Measurements from ENCODE around the gene SPAG9. TPM values are rescaled to one million over a fixed set of nuclear protein-coding genes. Genes with fewer than 3 reads are reported as not detected.

The SPAG9 gene
- total RNA-seq, 1 donor from 2014 or later: 116 TPM

- intact Hi-C loops (cut with DNase I): no loop called here
- TF ChIP-seq, protein P1, sequence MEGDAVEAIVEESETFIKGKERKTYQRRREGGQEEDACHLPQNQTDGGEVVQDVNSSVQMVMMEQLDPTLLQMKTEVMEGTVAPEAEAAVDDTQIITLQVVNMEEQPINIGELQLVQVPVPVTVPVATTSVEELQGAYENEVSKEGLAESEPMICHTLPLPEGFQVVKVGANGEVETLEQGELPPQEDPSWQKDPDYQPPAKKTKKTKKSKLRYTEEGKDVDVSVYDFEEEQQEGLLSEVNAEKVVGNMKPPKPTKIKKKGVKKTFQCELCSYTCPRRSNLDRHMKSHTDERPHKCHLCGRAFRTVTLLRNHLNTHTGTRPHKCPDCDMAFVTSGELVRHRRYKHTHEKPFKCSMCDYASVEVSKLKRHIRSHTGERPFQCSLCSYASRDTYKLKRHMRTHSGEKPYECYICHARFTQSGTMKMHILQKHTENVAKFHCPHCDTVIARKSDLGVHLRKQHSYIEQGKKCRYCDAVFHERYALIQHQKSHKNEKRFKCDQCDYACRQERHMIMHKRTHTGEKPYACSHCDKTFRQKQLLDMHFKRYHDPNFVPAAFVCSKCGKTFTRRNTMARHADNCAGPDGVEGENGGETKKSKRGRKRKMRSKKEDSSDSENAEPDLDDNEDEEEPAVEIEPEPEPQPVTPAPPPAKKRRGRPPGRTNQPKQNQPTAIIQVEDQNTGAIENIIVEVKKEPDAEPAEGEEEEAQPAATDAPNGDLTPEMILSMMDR (IDR thresholded peaks at IDR 0.05): no peak
- peak; percentile 90 for DNase-seq
- Histone ChIP-seq H3K36me3 (no peaks in the 10 kb centered on the region), H3K27ac (peak overlapping the region; percentile 17), H3K4me1 (peaks cover 11% of the 10 kb centered on the region), H3K27me3 (no peaks in the 10 kb centered on the region), H3K9me3 (no peaks in the 10 kb centered on the region), H3K4me3 (no peak overlapping the region)
- ATAC-seq: peak; percentile 88
Observed at GRCh38 chr17:50919321-50920040, 201.2 kb downstream of the SPAG9 start.

DNA sequence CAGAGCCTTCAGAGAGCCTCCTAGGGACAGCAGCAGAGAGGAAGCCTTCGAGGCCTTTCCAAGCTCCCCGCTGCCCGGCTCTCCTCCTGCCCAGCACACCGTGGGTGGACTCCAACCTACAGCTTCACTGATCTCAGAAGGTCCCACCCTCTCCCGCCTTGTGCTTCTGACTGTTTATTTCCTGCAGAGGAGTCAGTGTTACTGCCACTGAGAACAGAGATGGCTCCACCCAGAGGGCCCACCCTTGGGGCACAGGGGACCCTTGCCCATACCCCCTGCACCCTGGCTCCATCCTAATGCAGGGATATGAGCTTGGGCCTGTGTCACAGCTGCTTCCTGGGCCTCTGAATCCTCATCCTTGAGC, 201.8 kb downstream of the SPAG9 start:
- peak; percentile 28 for ATAC-seq
- peak overlapping the region; percentile 17 for H3K27ac ChIP-seq
- no peak overlapping the region for H3K4me3 ChIP-seq
- intact Hi-C loops (cut with DNase I): no loop called here
- DNase-seq: no peak
- TF ChIP-seq, protein P1 (IDR thresholded peaks at IDR 0.05): no peak
- H3K27me3 ChIP-seq: no peaks in the 10 kb centered on the region
- H3K4me1 ChIP-seq: peaks cover 11% of the 10 kb centered on the region
- no peaks in the 10 kb centered on the region for H3K9me3 ChIP-seq
- H3K36me3 ChIP-seq: no peaks in the 10 kb centered on the region

GRCh38 chr17:50918071-50918932, 202.4 kb downstream of the SPAG9 start:
- H3K4me1 ChIP-seq: peaks cover 11% of the 10 kb centered on the region
- intact Hi-C loops (cut with DNase I): no loop called here
- TF ChIP-seq, protein P1 (IDR thresholded peaks at IDR 0.05): no peak

DNA sequence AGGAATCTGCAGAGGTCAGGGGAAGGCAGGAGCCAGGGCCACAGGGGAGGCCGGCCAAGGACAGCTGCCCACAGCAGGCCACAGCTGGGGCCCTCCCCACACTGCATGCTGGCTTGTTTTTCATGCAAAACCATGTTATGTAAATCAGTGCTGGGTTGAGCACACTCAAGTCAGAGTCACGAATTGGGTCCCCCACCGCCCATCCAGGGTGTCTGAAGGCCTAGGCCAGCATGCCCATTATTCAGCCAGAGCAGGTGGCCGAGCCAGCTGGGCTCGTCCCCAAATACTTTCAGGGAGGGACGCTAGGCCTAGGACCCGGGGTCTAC, 203.3 kb downstream of the SPAG9 start:
- Histone ChIP-seq H3K4me3 (no peak overlapping the region), H3K4me1 (peaks cover 11% of the 10 kb centered on the region), H3K27me3 (no peaks in the 10 kb centered on the region), H3K27ac (no peak overlapping the region), H3K36me3 (no peaks in the 10 kb centered on the region), H3K9me3 (no peaks in the 10 kb centered on the region)
- DNase-seq (no peak), ATAC-seq (no peak)
- TF ChIP-seq, protein P1 (IDR thresholded peaks at IDR 0.05): no peak
- intact Hi-C loops (cut with DNase I): no loop called here

More at GRCh38 chr17:50918071-50918932, 202.4 kb downstream of the SPAG9 start:
- Histone ChIP-seq H3K27ac (no peak overlapping the region), H3K4me3 (no peak overlapping the region), H3K9me3 (no peaks in the 10 kb centered on the region), H3K36me3 (no peaks in the 10 kb centered on the region), H3K27me3 (no peaks in the 10 kb centered on the region)
- no peak for DNase-seq
- ATAC-seq: no peak

- intact Hi-C loops (cut with DNase I): no loop called here
- no peak for ATAC-seq
- H3K4me1 ChIP-seq: peaks cover 11% of the 10 kb centered on the region
Observed at GRCh38 chr17:50916708-50917417, 203.8 kb downstream of the SPAG9 start.

More at GRCh38 chr17:50916708-50917417, 203.8 kb downstream of the SPAG9 start:
- no peak for DNase-seq
- Histone ChIP-seq H3K9me3 (no peaks in the 10 kb centered on the region), H3K27me3 (no peaks in the 10 kb centered on the region), H3K4me3 (no peak overlapping the region), H3K27ac (no peak overlapping the region), H3K36me3 (no peaks in the 10 kb centered on the region)
- TF ChIP-seq, protein P1 (IDR thresholded peaks at IDR 0.05): no peak

All from upper lobe of right lung (tissue), 1 donor.